HepG2 (cell line): ENCODE measurements around the gene FUCA2. TPM values are rescaled to one million over a fixed set of nuclear protein-coding genes. Genes with fewer than 3 reads are reported as not detected.
A peak's percentile ranks its signal among the peaks of the same experiment; 100 is the strongest.

Source experiments
- ARNT ChIP-seq: fragments of 450-650 bp; IDR thresholded peaks from 2 replicates; pipeline ENCODE4 v1.6.1; 2017
- ATF3 ChIP-seq: sonication (generic); formaldehyde crosslinking; IDR thresholded peaks from 2 replicates; pipeline ENCODE4 v1.4.0; 2020; ENCODE audit warnings: missing genetic modification reagents
- CEBPB ChIP-seq: IDR thresholded peaks from 2 replicates; pipeline ENCODE4 v1.6.1; 2011; ENCODE audit warnings: low read depth, low read length, improper control_type of control experiment, borderline replicate concordance
- DR1 ChIP-seq: sonication (generic); formaldehyde crosslinking; IDR thresholded peaks from 2 replicates; pipeline ENCODE4 v1.8.0; 2021; ENCODE audit warnings: mild to moderate bottlenecking, missing genetic modification reagents, inconsistent platforms
- ELF3 ChIP-seq: IDR thresholded peaks from 2 replicates; pipeline ENCODE4 v1.6.1; 2016; ENCODE audit warnings: missing genetic modification reagents, missing compliant biosample characterization
- ERF ChIP-seq: IDR thresholded peaks from 2 replicates; pipeline ENCODE4 v1.6.1; 2018; ENCODE audit warnings: missing biosample characterization, missing genetic modification reagents
- GLI4 ChIP-seq: sonication (generic); formaldehyde crosslinking; IDR thresholded peaks from 2 replicates; pipeline ENCODE4 v1.5.1; 2020; ENCODE audit warnings: missing genetic modification reagents, mild to moderate bottlenecking, moderate library complexity, borderline replicate concordance
- HNF1A ChIP-seq, 2 experiments: sonication (generic) in 1 of 2; formaldehyde crosslinking in 1 of 2; IDR thresholded peaks; 2 replicates each; pipeline versions ENCODE4 v1.4.0 to v1.6.1; 2016 to 2020; ENCODE audit warnings: borderline replicate concordance in 1 of 2, low read depth in 1 of 2, mild to moderate bottlenecking in 1 of 2, missing genetic modification reagents in 1 of 2
- MTF2 ChIP-seq: sonication (generic); formaldehyde crosslinking; IDR thresholded peaks from 2 replicates; pipeline ENCODE4 v1.5.0; 2020; ENCODE audit warnings: missing genetic modification reagents, borderline replicate concordance
- PAWR ChIP-seq: sonication (generic); formaldehyde crosslinking; IDR thresholded peaks from 2 replicates; pipeline ENCODE4 v1.4.0; 2020; ENCODE audit warnings: missing genetic modification reagents, mild to moderate bottlenecking, borderline replicate concordance
- TSC22D2 ChIP-seq: sonication (generic); formaldehyde crosslinking; IDR thresholded peaks from 2 replicates; pipeline ENCODE4 v1.5.1; 2020; ENCODE audit warnings: missing genetic modification reagents, mild to moderate bottlenecking, borderline replicate concordance
- ZBTB42 ChIP-seq: sonication (generic); formaldehyde crosslinking; IDR thresholded peaks from 2 replicates; pipeline ENCODE4 v1.5.0; 2020; ENCODE audit warnings: mild to moderate bottlenecking, missing genetic modification reagents
- ZFY ChIP-seq: sonication (generic); formaldehyde crosslinking; IDR thresholded peaks from 2 replicates; pipeline ENCODE4 v1.4.0; 2020; ENCODE audit warnings: missing genetic modification reagents
- ZFYVE20 ChIP-seq: sonication (generic); formaldehyde crosslinking; IDR thresholded peaks from 2 replicates; pipeline ENCODE4 v1.8.0; 2023; ENCODE audit warnings: low read depth, mild to moderate bottlenecking, moderate library complexity, missing genetic modification reagents, borderline replicate concordance
- ZNF281 ChIP-seq: sonication (generic); formaldehyde crosslinking; IDR thresholded peaks from 2 replicates; pipeline ENCODE4 v1.4.0; 2020; ENCODE audit warnings: missing genetic modification reagents, borderline replicate concordance
- ZNF367 ChIP-seq: sonication (generic); formaldehyde crosslinking; IDR thresholded peaks from 2 replicates; pipeline ENCODE4 v1.4.0; 2020; ENCODE audit warnings: missing genetic modification reagents, borderline replicate concordance
- ZNF441 ChIP-seq: sonication (generic); formaldehyde crosslinking; IDR thresholded peaks from 2 replicates; pipeline ENCODE4 v1.7.0; 2021; ENCODE audit warnings: missing genetic modification reagents, borderline replicate concordance
- ZNF556 ChIP-seq: sonication (generic); formaldehyde crosslinking; IDR thresholded peaks from 2 replicates; pipeline ENCODE4 v1.4.0; 2020; ENCODE audit warnings: mild to moderate bottlenecking, missing genetic modification reagents, borderline replicate concordance
- ZNF576 ChIP-seq: sonication (generic); formaldehyde crosslinking; IDR thresholded peaks from 2 replicates; pipeline ENCODE4 v1.4.0; 2020; ENCODE audit warnings: mild to moderate bottlenecking, missing genetic modification reagents
- ZNF773 ChIP-seq: sonication (generic); formaldehyde crosslinking; IDR thresholded peaks from 2 replicates; pipeline ENCODE4 v1.4.0; 2020; ENCODE audit warnings: missing genetic modification reagents, borderline replicate concordance
- ZNF781 ChIP-seq: sonication (generic); formaldehyde crosslinking; IDR thresholded peaks from 2 replicates; pipeline ENCODE4 v1.5.1; 2020; ENCODE audit warnings: borderline replicate concordance, mild to moderate bottlenecking, missing genetic modification reagents; ENCODE audit errors: not compliant biosample characterization
- polyA plus RNA-seq, 8 experiments: library from polyadenylated mRNA; depleted of rRNA in 3 of 8; stranded (reverse) in 7 of 8; unstranded in 1 of 8; fragments of >200 nt; fragmentation: Illumina TruSeq in 4 of 8; extraction: Trizol in 4 of 8; gene quantifications; 2 replicates each; pipeline versions ENCODE4 v1.2.1 to v1.2.3, GENCODE V29; 2011 to 2016; ENCODE audit warnings: low read depth in 4 of 8, missing spikeins in 1 of 8, mixed read lengths in 1 of 8; ENCODE audit not compliant: insufficient read depth in 1 of 8
- total RNA-seq, 5 experiments: library from RNA; depleted of rRNA; stranded (reverse); fragments of >200 nt; fragmentation: Illumina TruSeq; extraction: Trizol; gene quantifications; 2 replicates each; pipeline ENCODE4 v1.2.3, GENCODE V29; 2016; ENCODE audit warnings: low read depth in 1 of 5

FUCA2 gene
- total and polyA plus RNA-seq, 2 of the 13 experiments (the other 11 are each of a cell fraction or from before 2014, with no cell fraction given), result 87.4 to 144 TPM

GRCh38 chr6:143536866-143537691 lies 25.6 kb upstream of the FUCA2 start (continued):
- TF ChIP-seq ZNF281 (CRISPR knock-in tag) (0 out of 2 replicates have a peak, but pooled peaks have one; percentile 37), ZNF367 (CRISPR knock-in tag) (0 out of 2 replicates have a peak, but pooled peaks have one; percentile 8), ERF (CRISPR knock-in tag) (0 out of 2 replicates have a peak, but pooled peaks have one; percentile 11), ATF3 (CRISPR knock-in tag) (no peak), ZFY (CRISPR knock-in tag) (peak; percentile 35; the same call in 1 of the 2 replicates), ZNF576 (CRISPR knock-in tag) (no peak), ZNF773 (CRISPR knock-in tag) (no peak), ZNF556 (CRISPR knock-in tag) (peak; percentile 46; the same call in 1 of the 2 replicates), HNF1A (IDR thresholded peaks at IDR 0.05; ENCODE audit: low read depth) (no peak), HNF1A (CRISPR knock-in tag; IDR thresholded peaks at IDR 0.05; ENCODE audit: borderline replicate concordance) (no peak), TSC22D2 (CRISPR knock-in tag) (no peak), ZBTB42 (no peak), ARNT (no peak), ELF3 (peak; percentile 48; the same call in 1 of the 2 replicates), GLI4 (CRISPR knock-in tag) (no peak), ZFYVE20 (CRISPR knock-in tag) (no peak), ZNF781 (CRISPR knock-in tag) (peak; percentile 41), DR1 (CRISPR knock-in tag) (no peak), ZNF441 (CRISPR knock-in tag) (0 out of 2 replicates have a peak, but pooled peaks have one; percentile 43), PAWR (CRISPR knock-in tag) (no peak), MTF2 (no peak), CEBPB (no peak)
